ENCODE measurements around the gene NTRK3. TPM values are rescaled to one million over a fixed set of nuclear protein-coding genes. Genes with fewer than 3 reads are reported as not detected.

NTRK3 gene
- total and polyA plus RNA-seq, 2 of the 8 experiments (the other 6 are each of a cell fraction or from before 2014, with no cell fraction given): 4.5 to 6.8 TPM

- 95% methylated on average over 6 of the region's 6 CpGs; no CpG with 5 or more reads in 1 of the 2 experiments for WGBS, 2 experiments (ENCODE audit: extremely low coverage in 1 of 2, insufficient coverage in 1 of 2, insufficient read length in 1 of 2, insufficient replicate concordance in 2 of 2, low coverage in 1 of 2, low lambda C conversion rate in 2 of 2, missing lambda C conversion rate in 1 of 2)
These were observed 274.6 kb downstream of the NTRK3 start for GRCh38 chr15:87981969-87982368.

More at GRCh38 chr15:87981969-87982368, 274.6 kb downstream of the NTRK3 start:
- Histone ChIP-seq H2BK12ac (ENCODE audit: low read depth, low read length) (no peak overlapping the region), H3K4ac (replicated peaks; ENCODE audit: insufficient read length, low read depth, low read length) (no peak overlapping the region), H3K79me2 (ENCODE audit: control insufficient read depth in 1 of 2, insufficient read depth in 2 of 2, low read length in 2 of 2) (no peaks in the 10 kb centered on the region), H3K9me3 (ENCODE audit: insufficient read depth in 2 of 2, low read depth in 1 of 2, low read length in 1 of 2) (no peaks in the 10 kb centered on the region), H3K4me1 (replicated peaks in 1 of 4; ENCODE audit: control insufficient read depth in 3 of 4, insufficient read depth in 4 of 4, low read length in 3 of 4) (no peaks in the 10 kb centered on the region), H4K20me1 (replicated peaks in 1 of 2; ENCODE audit: control insufficient read depth in 1 of 2, insufficient read depth in 2 of 2, low read length in 2 of 2) (no peaks in the 10 kb centered on the region), H2AFZ (ENCODE audit: low read length) (no peak overlapping the region), H4K8ac (ENCODE audit: extremely low read depth, insufficient read depth, low read length) (no peak overlapping the region), H3K56ac (replicated peaks; ENCODE audit: insufficient read length, low read depth, low read length) (no peak overlapping the region), H3K14ac (ENCODE audit: insufficient read length) (no peak overlapping the region), H2BK5ac (ENCODE audit: low read depth, low read length) (no peak overlapping the region), H3K4me2 (ENCODE audit: insufficient read depth in 1 of 2, low read depth in 2 of 2, low read length in 2 of 2) (no peak overlapping the region), H2BK120ac (replicated peaks; ENCODE audit: low read depth, low read length) (no peak overlapping the region), H4K91ac (replicated peaks; ENCODE audit: insufficient read length, low read length) (no peak overlapping the region), H3K27ac (ENCODE audit: low read depth, low read length) (no peak overlapping the region), H3K27me3 (replicated peaks in 1 of 4; ENCODE audit: control insufficient read depth in 3 of 4, extremely low read depth in 1 of 4, insufficient read depth in 3 of 4, low read length in 3 of 4) (no peaks in the 10 kb centered on the region), H4K5ac (ENCODE audit: insufficient read length, low read depth, low read length) (no peak overlapping the region), H3K18ac (ENCODE audit: extremely low read depth, low read length) (no peak overlapping the region), H3K36me3 (ENCODE audit: control insufficient read depth in 2 of 4, insufficient read depth in 4 of 4, low read length in 3 of 4) (no peaks in the 10 kb centered on the region), H2AK5ac (ENCODE audit: low read depth, low read length) (no peak overlapping the region), H3K23ac (ENCODE audit: insufficient read length) (no peak overlapping the region), H3K4me3 (ENCODE audit: extremely low read depth in 1 of 4, insufficient read depth in 2 of 4, low read depth in 3 of 4, low read length in 4 of 4) (no peak overlapping the region), H3K9ac (replicated peaks in 1 of 4; ENCODE audit: extremely low read depth in 1 of 4, low read depth in 3 of 4, low read length in 3 of 4) (no peak overlapping the region), H3K79me1 (ENCODE audit: low read depth, low read length) (no peaks in the 10 kb centered on the region), H3K23me2 (ENCODE audit: low read depth, low read length) (no peaks in the 10 kb centered on the region), H2BK20ac (ENCODE audit: low read length) (no peak overlapping the region), H2BK15ac (ENCODE audit: low read length) (no peak overlapping the region)
- ChIA-PET POLR2A (ENCODE audit: partially characterized antibody) (no interaction called here), CTCF (ENCODE audit: partially characterized antibody) (interaction anchor here (0.8 to 1.3 kb wide), 3 partner anchors 10 to 265 kb away, joined by 3 read pairs; no protein-coding TSS in a partner anchor)
- DNase-seq (ENCODE audit: low read depth in 1 of 2, low spot score in 2 of 2): no peak
- no peak for FAIRE-seq
- no peak for TF ChIP-seq ASH2L (IDR thresholded peaks at IDR 0.05; ENCODE audit: low read length)
- TF ChIP-seq SIRT6 (IDR thresholded peaks at IDR 0.05; ENCODE audit: low read length): no peak
- no peak for TF ChIP-seq PHF8 (conservative IDR thresholded peaks at IDR 0.05; ENCODE audit: low read depth, low read length)
- TF ChIP-seq TEAD4 (IDR thresholded peaks at IDR 0.05; ENCODE audit: low read depth, low read length): no peak
- no peak for TF ChIP-seq MAFK (IDR thresholded peaks at IDR 0.05; ENCODE audit: low read depth, low read length)
- TF ChIP-seq SP1 (IDR thresholded peaks at IDR 0.05; ENCODE audit: low read depth, low read length): no peak
- TF ChIP-seq CHD1 (IDR thresholded peaks at IDR 0.05; ENCODE audit: low read depth, low read length): no peak
- TF ChIP-seq EGR1 (IDR thresholded peaks at IDR 0.05; ENCODE audit: borderline replicate concordance, low read depth, low read length): no peak
- no peak for TF ChIP-seq TAF1 (IDR thresholded peaks at IDR 0.05; ENCODE audit: low read depth, low read length)
- TF ChIP-seq RAD21 (IDR thresholded peaks at IDR 0.05 in 1 of 2, conservative IDR thresholded peaks at IDR 0.05 in 1 of 2; ENCODE audit: low read depth in 2 of 2, low read length in 2 of 2): no peak
- no peak for TF ChIP-seq CREB1 (IDR thresholded peaks at IDR 0.05)
- TF ChIP-seq POLR2AphosphoS5 (IDR thresholded peaks at IDR 0.05; ENCODE audit: low read depth, low read length): no peak
- TF ChIP-seq POLR2A (IDR thresholded peaks at IDR 0.05; ENCODE audit: control extremely low read depth in 1 of 2, low read depth in 2 of 2, low read length in 2 of 2): no peak
